Calu3 (cell line): ENCODE measurements around the gene TLCD5. TPM values are rescaled to one million over a fixed set of nuclear protein-coding genes. Genes with fewer than 3 reads are reported as not detected.

Source experiments
- BruUV-seq: library from RNA; stranded (reverse); fragments of 400-500 nt; replicated peaks from 2 replicates; lab custom pipeline; 2021; lab: Mats Ljungman, UMichigan
- CTCF ChIA-PET: fragments of 300-600 bp; sonication (Branson Sonifier 250); formaldehyde crosslinking; loops from one replicate; lab custom pipeline; 2022; ENCODE audit warnings: antibody characterized with exemption; lab: Charles Lee
- DNase-seq: peaks from one replicate; pipeline ENCODE4 v3.0.0; 2022
- H3K27ac Mint-ChIP-seq: one replicate; pipeline ENCODE4 v1.8.0; 2022; ENCODE audit warnings: mixed read lengths; ENCODE audit not compliant: unreplicated experiment
- H3K27me3 Mint-ChIP-seq: one replicate; pipeline ENCODE4 v1.8.0; 2022; ENCODE audit warnings: mixed read lengths; ENCODE audit not compliant: unreplicated experiment
- H3K36me3 Mint-ChIP-seq: one replicate; pipeline ENCODE4 v1.8.0; 2022; ENCODE audit warnings: mild to moderate bottlenecking, moderate library complexity, mixed read lengths; ENCODE audit not compliant: insufficient read depth, unreplicated experiment
- H3K4me1 Mint-ChIP-seq: one replicate; pipeline ENCODE4 v1.8.0; 2022; ENCODE audit warnings: mild to moderate bottlenecking, low read depth, mixed read lengths; ENCODE audit not compliant: unreplicated experiment
- H3K4me3 Mint-ChIP-seq: one replicate; pipeline ENCODE4 v1.8.0; 2022; ENCODE audit warnings: mild to moderate bottlenecking, low read depth, moderate library complexity, mixed read lengths; ENCODE audit not compliant: unreplicated experiment
- H3K9me3 Mint-ChIP-seq: one replicate; pipeline ENCODE4 v1.8.0; 2022; ENCODE audit warnings: low read depth, mixed read lengths; ENCODE audit not compliant: unreplicated experiment
- intact Hi-C: fragments of 100-400 bp; cut with micrococcal nuclease; formaldehyde crosslinking; loops from one replicate; pipeline ENCODE4 v1.10.0; 2022; ENCODE audit not compliant: unreplicated experiment
- total RNA-seq: library from RNA; stranded (reverse); gene quantifications from 2 replicates; pipeline ENCODE4 v1.2.3, GENCODE V29; 2022
- TF ChIP-seq, protein P1 (sequence below): fragments of 200-600 bp; IDR thresholded peaks from one replicate; pipeline ENCODE4 v1.8.0; 2022; ENCODE audit warnings: antibody characterized with exemption; ENCODE audit not compliant: unreplicated experiment

Gene TLCD5
- total RNA-seq, 1 experiment from 2014 or later = 4.9 TPM

- DNase-seq = no peak
- Mint-ChIP-seq H3K4me3 (no peak overlapping the region), H3K27me3 (no peaks in the 10 kb centered on the region), H3K4me1 (no peaks in the 10 kb centered on the region), H3K9me3 (no peaks in the 10 kb centered on the region), H3K27ac (no peak overlapping the region), H3K36me3 (no peaks in the 10 kb centered on the region)
- no TSS peak for BruUV-seq
- TF ChIP-seq, protein P1, sequence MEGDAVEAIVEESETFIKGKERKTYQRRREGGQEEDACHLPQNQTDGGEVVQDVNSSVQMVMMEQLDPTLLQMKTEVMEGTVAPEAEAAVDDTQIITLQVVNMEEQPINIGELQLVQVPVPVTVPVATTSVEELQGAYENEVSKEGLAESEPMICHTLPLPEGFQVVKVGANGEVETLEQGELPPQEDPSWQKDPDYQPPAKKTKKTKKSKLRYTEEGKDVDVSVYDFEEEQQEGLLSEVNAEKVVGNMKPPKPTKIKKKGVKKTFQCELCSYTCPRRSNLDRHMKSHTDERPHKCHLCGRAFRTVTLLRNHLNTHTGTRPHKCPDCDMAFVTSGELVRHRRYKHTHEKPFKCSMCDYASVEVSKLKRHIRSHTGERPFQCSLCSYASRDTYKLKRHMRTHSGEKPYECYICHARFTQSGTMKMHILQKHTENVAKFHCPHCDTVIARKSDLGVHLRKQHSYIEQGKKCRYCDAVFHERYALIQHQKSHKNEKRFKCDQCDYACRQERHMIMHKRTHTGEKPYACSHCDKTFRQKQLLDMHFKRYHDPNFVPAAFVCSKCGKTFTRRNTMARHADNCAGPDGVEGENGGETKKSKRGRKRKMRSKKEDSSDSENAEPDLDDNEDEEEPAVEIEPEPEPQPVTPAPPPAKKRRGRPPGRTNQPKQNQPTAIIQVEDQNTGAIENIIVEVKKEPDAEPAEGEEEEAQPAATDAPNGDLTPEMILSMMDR = no peak
- intact Hi-C loops = no loop called here
- CTCF ChIA-PET = no interaction called here
Measured at GRCh38 chr11:120365512-120365911, 40.4 kb downstream of the TLCD5 start.

GRCh38 chr11:120372296-120372695 is 47.2 kb downstream of the TLCD5 start:
- Mint-ChIP-seq H3K36me3 (no peaks in the 10 kb centered on the region), H3K27me3 (no peaks in the 10 kb centered on the region), H3K9me3 (no peaks in the 10 kb centered on the region), H3K4me1 (no peaks in the 10 kb centered on the region), H3K27ac (no peak overlapping the region), H3K4me3 (no peak overlapping the region)
- BruUV-seq = no TSS peak
- CTCF ChIA-PET = no interaction called here
- TF ChIP-seq, protein P1 = no peak
- intact Hi-C loops = no loop called here
- no peak for DNase-seq

DNA sequence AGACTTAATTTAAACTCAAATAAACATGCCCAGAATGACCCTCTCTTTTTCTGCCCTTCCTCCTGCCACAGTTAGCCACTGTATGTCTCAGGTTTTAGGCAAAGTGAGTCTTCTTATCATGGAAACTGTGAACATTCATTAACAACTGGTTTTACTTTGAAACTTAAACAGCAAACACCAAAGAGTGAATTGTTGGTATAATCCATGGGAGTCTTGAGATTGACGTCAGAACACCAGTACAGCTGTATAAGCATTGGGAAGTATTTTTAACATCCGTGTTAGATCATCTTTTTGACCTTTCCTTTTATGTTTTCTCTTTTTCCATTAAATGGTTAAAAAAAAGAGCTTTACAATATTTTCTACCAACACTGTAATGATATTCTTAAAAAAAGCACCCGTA is 50.0 kb downstream of the TLCD5 start:
- Mint-ChIP-seq H3K4me1 (no peaks in the 10 kb centered on the region), H3K36me3 (no peaks in the 10 kb centered on the region), H3K27ac (no peak overlapping the region), H3K9me3 (peaks cover 4% of the 10 kb centered on the region), H3K4me3 (no peak overlapping the region), H3K27me3 (no peaks in the 10 kb centered on the region)
- intact Hi-C loops = no loop called here
- TF ChIP-seq, protein P1 = no peak
- no TSS peak for BruUV-seq
- CTCF ChIA-PET = no interaction called here
- no peak for DNase-seq

GRCh38 chr11:120376547-120377182 is 51.6 kb downstream of the TLCD5 start:
- CTCF ChIA-PET = interaction anchor here (0.7 kb wide), 1 partner anchor 92 kb away, joined by 3 read pairs; no protein-coding TSS in a partner anchor
- DNase-seq = no peak
- Mint-ChIP-seq H3K4me1 (peaks cover 8% of the 10 kb centered on the region), H3K9me3 (peaks cover 4% of the 10 kb centered on the region), H3K27ac (no peak overlapping the region), H3K36me3 (no peaks in the 10 kb centered on the region), H3K27me3 (no peaks in the 10 kb centered on the region), H3K4me3 (no peak overlapping the region)
- BruUV-seq = no TSS peak
- intact Hi-C loops = no loop called here
- TF ChIP-seq, protein P1 = no peak
